WTC11 (cell line): Measurements from ENCODE around the gene TNFRSF14. TPM values are rescaled to one million over a fixed set of nuclear protein-coding genes. Genes with fewer than 3 reads are reported as not detected.

Experiments
- ATAC-seq: fragments of 200-7000 bp; cut with Tn5 transposase; 2 replicates; pipeline ENCODE4 v1.10.0; 2021; ENCODE audit warnings: mild to moderate bottlenecking, moderate library complexity
- CTCF ChIA-PET: fragments of 300-600 bp; sonication (Branson Sonifier 250); formaldehyde crosslinking; loops from one replicate; lab custom pipeline; 2021; ENCODE audit warnings: antibody characterized with exemption; lab: Charles Lee
- POLR2A ChIA-PET: fragments of 350-600 bp; sonication (Branson Sonifier 250); formaldehyde crosslinking; loops from one replicate; lab custom pipeline; 2021; ENCODE audit warnings: antibody characterized with exemption; lab: Charles Lee
- DNase-seq: peaks from one replicate; pipeline ENCODE4 v3.0.0; 2021; ENCODE audit warnings: low spot score
- H3K27ac Mint-ChIP-seq: 2 replicates; pipeline ENCODE4 v1.8.0; 2021; ENCODE audit warnings: mixed read lengths
- H3K27me3 Mint-ChIP-seq: 2 replicates; pipeline ENCODE4 v1.8.0; 2021; ENCODE audit warnings: low read depth, mild to moderate bottlenecking, moderate library complexity, mixed read lengths
- H3K36me3 Mint-ChIP-seq: 2 replicates; pipeline ENCODE4 v1.8.0; 2021; ENCODE audit warnings: mixed read lengths
- H3K4me1 Mint-ChIP-seq: 2 replicates; pipeline ENCODE4 v1.8.0; 2022; ENCODE audit warnings: mixed read lengths
- H3K4me3 Mint-ChIP-seq: 2 replicates; pipeline ENCODE4 v1.8.0; 2021; ENCODE audit warnings: mild to moderate bottlenecking, moderate library complexity, mixed read lengths
- H3K9me3 Mint-ChIP-seq: 2 replicates; pipeline ENCODE4 v1.8.0; 2021; ENCODE audit warnings: mixed read lengths
- CREM ChIP-seq: sonication (generic); formaldehyde crosslinking; IDR thresholded peaks from 2 replicates; pipeline ENCODE4 v1.8.1; 2022; ENCODE audit warnings: mild to moderate bottlenecking, missing genetic modification reagents, moderate library complexity
- E2F5 ChIP-seq: sonication (generic); formaldehyde crosslinking; IDR thresholded peaks from 2 replicates; pipeline ENCODE4 v1.8.1; 2022; ENCODE audit warnings: mild to moderate bottlenecking, moderate library complexity, missing genetic modification reagents
- GABPB1 ChIP-seq: sonication (generic); formaldehyde crosslinking; IDR thresholded peaks from 2 replicates; pipeline ENCODE4 v1.8.1; 2023; ENCODE audit warnings: mild to moderate bottlenecking, missing genetic modification reagents
- JAZF1 ChIP-seq: fragments of 250-450 bp; sonication (Bioruptor Pico); IDR thresholded peaks from 2 replicates; pipeline ENCODE4 v1.9.0; 2021; ENCODE audit warnings: moderate library complexity, mild to moderate bottlenecking, inconsistent platforms
- MXD4 ChIP-seq: fragments of 250-450 bp; sonication (Bioruptor Pico); IDR thresholded peaks from 2 replicates; pipeline ENCODE4 v1.8.0; 2021; ENCODE audit warnings: mild to moderate bottlenecking, moderate library complexity, borderline replicate concordance
- PRDM15 ChIP-seq: sonication (generic); formaldehyde crosslinking; IDR thresholded peaks from 2 replicates; pipeline ENCODE4 v1.8.0; 2022; ENCODE audit warnings: missing genetic modification reagents
- STAT6 ChIP-seq: sonication (generic); formaldehyde crosslinking; conservative IDR thresholded peaks from 2 replicates; pipeline ENCODE4 v1.8.1; 2023; ENCODE audit warnings: mild to moderate bottlenecking, low read depth, missing genetic modification reagents, moderate library complexity
- TCF7 ChIP-seq: sonication (generic); formaldehyde crosslinking; IDR thresholded peaks from 2 replicates; pipeline ENCODE4 v1.8.0; 2022; ENCODE audit warnings: mild to moderate bottlenecking, low read depth, missing genetic modification reagents, moderate library complexity
- TEAD1 ChIP-seq: sonication (generic); formaldehyde crosslinking; IDR thresholded peaks from 2 replicates; pipeline ENCODE4 v1.8.0; 2022; ENCODE audit warnings: mild to moderate bottlenecking, missing genetic modification reagents
- TEAD4 ChIP-seq: sonication (generic); formaldehyde crosslinking; IDR thresholded peaks from 2 replicates; pipeline ENCODE4 v1.8.0; 2022; ENCODE audit warnings: mild to moderate bottlenecking, missing genetic modification reagents
- USF2 ChIP-seq: sonication (generic); formaldehyde crosslinking; IDR thresholded peaks from 2 replicates; pipeline ENCODE4 v1.8.1; 2023; ENCODE audit warnings: mild to moderate bottlenecking, missing genetic modification reagents, moderate library complexity
- ZMAT4 ChIP-seq: fragments of 250-450 bp; sonication (Bioruptor Pico); IDR thresholded peaks from 2 replicates; pipeline ENCODE4 v1.9.0; 2021; ENCODE audit warnings: mild to moderate bottlenecking
- ZNF232 ChIP-seq: sonication (generic); formaldehyde crosslinking; IDR thresholded peaks from 2 replicates; pipeline ENCODE4 v1.8.0; 2022; ENCODE audit warnings: mild to moderate bottlenecking, missing genetic modification reagents
- ZNF317 ChIP-seq: sonication (generic); formaldehyde crosslinking; IDR thresholded peaks from 2 replicates; pipeline ENCODE4 v1.8.1; 2023; ENCODE audit warnings: low read depth, mild to moderate bottlenecking, moderate library complexity, missing genetic modification reagents, borderline replicate concordance
- ZNF425 ChIP-seq: fragments of 250-450 bp; sonication (Bioruptor Pico); conservative IDR thresholded peaks from 2 replicates; pipeline ENCODE4 v1.9.0; 2021; ENCODE audit warnings: mild to moderate bottlenecking
- ZNF532 ChIP-seq: fragments of 250-450 bp; sonication (Bioruptor Pico); IDR thresholded peaks from 2 replicates; pipeline ENCODE4 v1.9.0; 2021; ENCODE audit warnings: mild to moderate bottlenecking, borderline replicate concordance
- ZNF671 ChIP-seq: fragments of 250-450 bp; sonication (Bioruptor Pico); IDR thresholded peaks from 2 replicates; pipeline ENCODE4 v1.8.0; 2021; ENCODE audit warnings: mild to moderate bottlenecking
- ZSCAN18 ChIP-seq: fragments of 250-450 bp; sonication (Bioruptor Pico); IDR thresholded peaks from 2 replicates; pipeline ENCODE4 v2.1.2; 2022; ENCODE audit warnings: mild to moderate bottlenecking, moderate library complexity
- total RNA-seq: library from RNA; stranded (reverse); gene quantifications from 3 replicates; pipeline ENCODE4 v1.2.3, GENCODE V29; 2021

TNFRSF14 gene
- total RNA-seq, 1 experiment from 2014 or later = 0.87 TPM

- CTCF ChIA-PET = interaction anchor here (0.5 kb wide), 1 partner anchor 229 kb away, joined by 3 read pairs; no protein-coding TSS in a partner anchor
- ATAC-seq = no peak
- H3K4me3 Mint-ChIP-seq = no peak overlapping the region
Observed at GRCh38 chr1:2537784-2538115, 18.4 kb upstream of the TNFRSF14 start.

More at GRCh38 chr1:2537784-2538115, 18.4 kb upstream of the TNFRSF14 start:
- peaks cover 58% of the 10 kb centered on the region for H3K27me3 Mint-ChIP-seq
- DNase-seq = no peak
- no peak for TF ChIP-seq USF2 (CRISPR knock-in tag)
- TF ChIP-seq TEAD1 (CRISPR knock-in tag) = no peak
- no peak for TF ChIP-seq E2F5 (CRISPR knock-in tag)
- TF ChIP-seq ZNF532 (CRISPR knock-in tag) = no peak
- no peak for TF ChIP-seq ZNF425 (CRISPR knock-in tag)
- no peak for TF ChIP-seq JAZF1
- TF ChIP-seq STAT6 = no peak
- TF ChIP-seq CREM (CRISPR knock-in tag) = no peak
- no peak for TF ChIP-seq PRDM15 (CRISPR knock-in tag)
- no peak for TF ChIP-seq GABPB1
- TF ChIP-seq TEAD4 = no peak
- no peak for TF ChIP-seq ZSCAN18 (CRISPR knock-in tag)
- no peak for TF ChIP-seq ZNF671 (CRISPR knock-in tag)
- TF ChIP-seq ZNF317 (CRISPR knock-in tag) = no peak
- no peak for TF ChIP-seq TCF7
- no peak for TF ChIP-seq MXD4 (CRISPR knock-in tag)
- no peak for TF ChIP-seq ZMAT4 (CRISPR knock-in tag)
- TF ChIP-seq ZNF232 (CRISPR knock-in tag) = no peak
- TF ChIP-seq, all 79 proteins: peak for 0
- H3K4me1 Mint-ChIP-seq = peaks cover 9% of the 10 kb centered on the region
- POLR2A ChIA-PET = no interaction called here
- H3K27ac Mint-ChIP-seq = no peak overlapping the region
- no peaks in the 10 kb centered on the region for H3K9me3 Mint-ChIP-seq
- H3K36me3 Mint-ChIP-seq = no peaks in the 10 kb centered on the region
